Ishikawa (cell line): ENCODE data around the gene POLN.

ENCODE experiments used
- CEBPB ChIP-seq: IDR thresholded peaks from 2 replicates; pipeline ENCODE4 v1.6.1; 2012
- CREB1 ChIP-seq: IDR thresholded peaks from 2 replicates; pipeline ENCODE4 v1.6.1; 2012; ENCODE audit warnings: low read depth
- EP300 ChIP-seq: IDR thresholded peaks from 2 replicates; pipeline ENCODE4 v1.6.1; 2012; ENCODE audit warnings: borderline replicate concordance
- MAX ChIP-seq: IDR thresholded peaks from 2 replicates; pipeline ENCODE4 v1.6.1; 2012
- REST ChIP-seq: IDR thresholded peaks from 2 replicates; pipeline ENCODE4 v1.6.1; 2012; ENCODE audit warnings: low read depth, mild to moderate bottlenecking
- TAF1 ChIP-seq: IDR thresholded peaks from 2 replicates; pipeline ENCODE4 v1.6.1; 2012; ENCODE audit warnings: low read depth, mild to moderate bottlenecking
- TEAD4 ChIP-seq: IDR thresholded peaks from 2 replicates; pipeline ENCODE4 v1.6.1; 2012
- USF1 ChIP-seq: IDR thresholded peaks from 2 replicates; pipeline ENCODE4 v1.6.1; 2012
- YY1 ChIP-seq: IDR thresholded peaks from 2 replicates; pipeline ENCODE4 v1.6.1; 2012; ENCODE audit warnings: low read depth

GRCh38 chr4:2042204-2042946, 199.5 kb downstream of the POLN start:
- TF ChIP-seq YY1 (no peak), CEBPB (no peak), CREB1 (no peak), MAX (no peak), EP300 (no peak), REST (no peak), TAF1 (no peak), USF1 (no peak), TEAD4 (no peak)
